Activated CD4-positive, alpha-beta T cell treated with anti-CD3 and anti-CD28 coated beads for 4 hours (primary cell): ENCODE data around the gene SLC25A26.
A peak's percentile ranks its signal among the peaks of the same experiment; 100 is the strongest.

Experiments used
- DNase-seq, 2 donors: peaks; one replicate each; pipeline ENCODE4 v3.0.0-alpha.2; 2020

SLC25A26 gene

GRCh38 chr3:66338927-66339326 lies 118.1 kb downstream of the SLC25A26 start:
- no peak for DNase-seq

GRCh38 chr3:66342717-66343356 lies 122.0 kb downstream of the SLC25A26 start:
- DNase-seq: no peak

- no peak for DNase-seq
Measured at GRCh38 chr3:66344391-66344811, 123.6 kb downstream of the SLC25A26 start.

GRCh38 chr3:66344848-66345578 lies 124.2 kb downstream of the SLC25A26 start:
- DNase-seq: no peak

GRCh38 chr3:66348704-66349103 lies 127.9 kb downstream of the SLC25A26 start:
- no peak for DNase-seq

- no peak for DNase-seq
Measured at GRCh38 chr3:66350601-66351000, 129.8 kb downstream of the SLC25A26 start.

- DNase-seq: no peak
Measured at GRCh38 chr3:66353039-66353438, 132.2 kb downstream of the SLC25A26 start.

- no peak for DNase-seq
Measured at GRCh38 chr3:66353530-66353929, 132.7 kb downstream of the SLC25A26 start.

GRCh38 chr3:66354001-66354400 lies 133.2 kb downstream of the SLC25A26 start:
- DNase-seq: no peak

GRCh38 chr3:66355394-66355793 lies 134.6 kb downstream of the SLC25A26 start:
- DNase-seq: no peak

- DNase-seq: no peak
Measured at GRCh38 chr3:66355997-66356396, 135.2 kb downstream of the SLC25A26 start.

GRCh38 chr3:66361356-66361755 lies 140.6 kb downstream of the SLC25A26 start:
- DNase-seq: no peak

GRCh38 chr3:66362541-66362941 lies 141.7 kb downstream of the SLC25A26 start:
- DNase-seq: no peak

GRCh38 chr3:66363148-66363547 lies 142.3 kb downstream of the SLC25A26 start:
- DNase-seq: no peak

- DNase-seq: no peak
Measured at GRCh38 chr3:66365080-66365479, 144.3 kb downstream of the SLC25A26 start.

- no peak for DNase-seq
Measured at GRCh38 chr3:66366747-66367146, 145.9 kb downstream of the SLC25A26 start.

GRCh38 chr3:66367979-66368378 lies 147.2 kb downstream of the SLC25A26 start:
- no peak for DNase-seq

- DNase-seq: no peak
Measured at GRCh38 chr3:66370179-66370578, 149.4 kb downstream of the SLC25A26 start.

- DNase-seq: no peak
Measured at GRCh38 chr3:66371432-66371831, 150.6 kb downstream of the SLC25A26 start.

- peak; percentile 20 to 28 for DNase-seq
Measured at GRCh38 chr3:66372681-66373350, 152.0 kb downstream of the SLC25A26 start.

- DNase-seq: no peak
Measured at GRCh38 chr3:66376568-66376967, 155.8 kb downstream of the SLC25A26 start.

GRCh38 chr3:66377800-66378199 lies 157.0 kb downstream of the SLC25A26 start:
- DNase-seq: no peak

- peak; percentile 32 to 33 for DNase-seq
Measured at GRCh38 chr3:66378256-66378655, 157.5 kb downstream of the SLC25A26 start.

- no peak for DNase-seq
Measured at GRCh38 chr3:66379565-66379964, 158.8 kb downstream of the SLC25A26 start.
